ENCODE data around the gene ZRANB2.

Gene ZRANB2

DNA sequence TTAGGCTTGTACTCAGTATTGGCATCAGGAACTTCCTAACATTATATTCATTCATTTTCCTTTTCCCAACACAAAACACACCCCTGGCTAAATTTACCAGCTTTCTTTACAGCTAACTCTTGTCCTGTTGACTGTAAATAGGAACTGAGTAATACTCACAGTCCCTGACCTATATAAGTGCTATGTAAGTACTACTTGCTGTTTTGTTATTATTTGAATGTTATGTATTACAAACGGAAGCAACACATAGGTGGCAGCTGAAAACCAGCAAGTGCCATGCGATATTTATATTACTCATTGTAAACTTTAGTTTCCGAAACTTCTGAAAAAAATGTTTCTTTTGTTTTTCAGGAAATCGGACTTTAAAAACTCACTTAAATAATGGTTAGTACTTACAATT lies 54.7 kb downstream of the ZRANB2 start:
- no peak for DNase-seq

DNA sequence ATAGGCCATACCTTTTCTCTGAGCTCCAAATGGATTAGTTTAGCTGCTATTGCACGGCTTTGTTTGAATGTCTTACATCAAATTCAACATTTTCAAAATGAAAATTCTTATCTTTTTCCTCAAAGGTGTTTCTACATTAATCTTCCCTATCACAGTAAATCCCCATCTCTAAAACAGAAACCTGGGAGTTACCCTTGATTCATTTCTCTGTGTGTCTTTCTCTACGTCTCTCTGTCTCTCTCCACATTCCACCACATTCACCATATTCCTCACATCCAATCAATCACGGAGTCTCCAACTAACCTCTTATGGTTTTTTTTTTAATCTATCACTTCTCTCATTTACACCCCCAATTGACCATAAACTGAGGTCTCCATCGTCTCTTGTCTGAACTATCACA lies 57.3 kb downstream of the ZRANB2 start:
- no peak for DNase-seq

DNA sequence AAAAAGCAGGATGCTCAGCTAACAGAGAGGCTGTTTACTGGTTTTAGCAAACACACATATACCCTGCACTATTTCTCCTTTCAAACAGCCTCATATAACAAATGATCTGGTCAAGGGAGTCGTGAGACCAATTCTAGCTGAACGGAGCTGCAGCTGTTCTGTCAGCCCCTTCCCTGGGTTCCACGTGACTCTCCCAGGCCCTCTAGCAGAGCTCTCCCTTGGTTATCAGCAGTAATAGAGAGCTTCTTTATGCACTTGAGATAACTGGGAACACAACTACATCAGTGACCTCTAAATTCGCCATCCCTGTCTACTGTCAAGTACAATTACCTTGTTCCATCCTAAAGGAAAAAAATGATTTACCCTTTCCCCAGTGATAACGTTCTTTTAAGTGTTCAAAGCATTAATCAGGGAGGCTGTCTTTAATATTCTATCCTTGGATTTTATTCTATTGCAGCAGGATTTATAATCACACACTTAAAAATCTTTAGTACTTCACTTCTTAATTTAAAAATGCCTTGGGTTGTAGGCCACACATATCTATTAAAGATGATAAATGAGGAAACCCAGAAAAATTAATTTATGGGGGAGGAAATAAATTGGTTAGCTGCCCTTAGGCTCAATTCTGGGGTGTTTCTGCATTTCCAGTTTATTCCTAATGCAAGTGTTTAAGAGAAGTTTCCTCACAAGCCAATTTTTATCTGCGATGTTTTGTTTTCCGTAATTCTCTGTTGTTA lies 61.4 kb downstream of the ZRANB2 start:
- DNase-seq = no peak

DNA sequence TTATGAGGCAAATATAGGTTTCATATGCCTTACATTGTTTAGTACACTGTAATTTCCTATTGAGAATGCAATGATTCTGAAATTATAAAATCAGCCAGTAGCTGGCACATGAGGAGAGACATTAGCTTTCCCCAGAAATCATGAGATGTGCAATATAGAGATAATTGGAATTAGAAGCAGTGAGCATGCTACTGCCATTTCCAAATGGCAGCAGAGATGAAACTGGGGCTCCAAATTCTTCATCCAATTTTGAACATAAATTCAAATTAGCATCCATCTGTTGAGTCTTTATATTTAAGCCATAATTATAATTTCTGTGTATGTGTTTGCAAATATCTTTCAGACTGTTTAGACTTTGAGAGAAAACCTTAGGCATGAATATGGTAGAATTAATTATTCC lies 62.0 kb downstream of the ZRANB2 start:
- no peak for DNase-seq

DNA sequence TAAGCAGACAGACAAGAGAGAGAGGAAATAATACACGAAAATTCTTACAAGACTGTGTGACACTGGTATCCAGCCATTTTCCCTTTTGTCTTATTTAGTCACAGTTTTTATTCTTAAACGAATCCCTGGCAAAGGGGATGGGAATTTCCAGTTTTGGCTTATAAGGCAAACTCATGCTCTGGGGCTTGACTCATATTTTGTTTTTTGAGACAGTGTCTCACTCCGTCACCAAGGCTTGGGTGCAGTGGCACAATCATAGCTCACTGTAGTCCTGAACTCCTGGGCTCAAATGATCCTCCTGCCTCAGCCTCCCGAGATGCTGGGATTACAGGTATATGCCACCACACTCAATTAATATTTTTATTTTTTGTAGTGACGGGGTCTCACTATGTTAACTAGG lies 65.1 kb downstream of the ZRANB2 start:
- DNase-seq = no peak

DNA sequence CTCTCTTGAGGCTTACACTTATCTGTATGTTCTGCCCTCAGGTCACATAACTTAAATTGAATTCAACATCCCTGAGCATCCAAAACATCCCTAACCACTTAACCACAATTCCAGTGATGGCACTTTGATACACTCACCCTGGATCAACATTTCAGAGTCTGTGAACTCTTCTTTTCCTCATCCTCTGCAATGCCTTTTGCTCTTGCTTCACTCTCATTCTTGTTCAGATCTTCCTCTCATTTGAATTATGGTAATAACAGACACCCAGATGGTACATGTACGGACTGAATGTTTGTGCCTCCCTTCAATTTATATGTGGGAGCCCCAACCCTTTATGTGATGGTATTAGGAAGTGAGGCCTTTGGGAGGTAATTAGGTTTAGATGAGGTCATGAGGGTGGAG lies 66.7 kb downstream of the ZRANB2 start:
- DNase-seq = no peak

All from Kasumi-1 (cell line).